Right renal pelvis (tissue), 4 donors: Measurements from ENCODE around the gene GABRD. TPM values are rescaled to one million over a fixed set of nuclear protein-coding genes. Genes with fewer than 3 reads are reported as not detected.

Experiments used
- DNase-seq, 4 donors: peaks; one replicate each; pipeline ENCODE4 v3.0.0-alpha.2; 2013; ENCODE audit warnings: low read depth in 4 of 4, low spot score in 3 of 4, missing footprints in 1 of 4
- polyA plus RNA-seq, 4 donors: library from polyadenylated mRNA; unstranded; fragments of 120-200 nt; gene quantifications; one replicate each; pipeline ENCODE4 v1.2.1, GENCODE V29; 2013; ENCODE audit not compliant: insufficient read length in 4 of 4

Gene GABRD
- polyA plus RNA-seq, 4 donors = 1.3 to 3.1 (median 1.7) TPM

- no peak for DNase-seq
Observed at GRCh38 chr1:2033165-2033564, 14.0 kb downstream of the GABRD start.

- DNase-seq = no peak
Observed at GRCh38 chr1:2036287-2036686, 17.1 kb downstream of the GABRD start.

GRCh38 chr1:2037314-2037979 lies 18.3 kb downstream of the GABRD start:
- no peak for DNase-seq

DNA sequence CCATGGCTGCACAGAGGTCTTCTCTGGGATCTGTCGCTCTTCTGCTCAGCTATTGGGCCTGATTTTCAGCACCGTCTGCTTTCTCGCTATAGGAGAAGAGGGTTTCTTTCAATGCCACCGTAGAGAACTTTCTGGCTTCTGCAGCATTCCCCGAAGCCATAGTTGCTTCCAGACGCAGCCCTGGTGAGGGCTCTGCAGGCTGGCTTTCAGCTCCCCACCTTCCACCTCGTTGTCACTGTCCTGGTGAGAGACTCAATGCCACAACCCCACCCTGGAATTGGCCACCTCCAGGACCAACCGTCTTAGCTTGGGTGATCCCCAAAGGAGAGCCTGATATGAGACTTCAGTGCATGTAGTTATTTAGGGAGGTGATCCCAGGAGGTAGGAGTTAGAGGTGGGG lies 19.1 kb downstream of the GABRD start:
- DNase-seq = no peak

DNA sequence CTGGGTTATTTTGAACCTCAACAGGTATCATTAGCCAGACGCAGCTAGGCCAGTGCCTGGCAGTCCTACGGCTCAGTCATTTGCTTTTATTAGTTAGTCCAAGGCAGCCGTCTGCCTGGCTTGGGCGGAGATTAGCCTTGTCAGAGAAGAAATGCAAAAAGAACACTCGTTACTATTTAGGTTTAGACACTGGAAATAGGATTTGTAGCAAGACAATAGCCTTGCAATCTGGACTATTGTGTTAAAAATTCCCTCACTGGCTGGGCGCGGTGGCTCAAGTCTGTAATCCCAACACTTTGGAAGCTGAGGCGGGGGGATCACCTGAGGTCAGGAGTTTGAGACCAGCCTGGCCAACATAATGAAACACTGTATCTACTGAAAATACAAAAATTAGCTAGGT lies 20.1 kb downstream of the GABRD start:
- no peak for DNase-seq

DNA sequence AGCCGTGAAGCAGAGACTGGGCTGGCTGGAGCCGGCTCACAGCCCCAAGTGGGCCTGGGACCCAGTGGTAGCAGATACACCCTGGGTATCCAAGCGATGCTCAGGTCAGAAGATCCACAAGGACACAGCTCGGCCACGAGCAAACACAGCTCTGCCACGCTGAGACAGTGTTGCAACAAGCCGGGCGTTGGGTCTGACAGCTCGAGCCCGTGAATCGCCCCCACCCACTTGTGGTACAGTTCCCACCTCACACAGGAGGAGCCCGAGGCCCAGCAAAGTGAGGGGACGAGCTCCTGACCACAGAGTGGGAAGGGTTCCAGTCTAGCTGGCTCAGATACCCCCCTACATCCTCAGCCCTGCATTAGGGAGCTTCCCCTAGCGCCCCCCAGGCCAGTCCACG lies 22.2 kb downstream of the GABRD start:
- DNase-seq = no peak

- DNase-seq = no peak
Observed at GRCh38 chr1:2041887-2042286, 22.7 kb downstream of the GABRD start.

DNA sequence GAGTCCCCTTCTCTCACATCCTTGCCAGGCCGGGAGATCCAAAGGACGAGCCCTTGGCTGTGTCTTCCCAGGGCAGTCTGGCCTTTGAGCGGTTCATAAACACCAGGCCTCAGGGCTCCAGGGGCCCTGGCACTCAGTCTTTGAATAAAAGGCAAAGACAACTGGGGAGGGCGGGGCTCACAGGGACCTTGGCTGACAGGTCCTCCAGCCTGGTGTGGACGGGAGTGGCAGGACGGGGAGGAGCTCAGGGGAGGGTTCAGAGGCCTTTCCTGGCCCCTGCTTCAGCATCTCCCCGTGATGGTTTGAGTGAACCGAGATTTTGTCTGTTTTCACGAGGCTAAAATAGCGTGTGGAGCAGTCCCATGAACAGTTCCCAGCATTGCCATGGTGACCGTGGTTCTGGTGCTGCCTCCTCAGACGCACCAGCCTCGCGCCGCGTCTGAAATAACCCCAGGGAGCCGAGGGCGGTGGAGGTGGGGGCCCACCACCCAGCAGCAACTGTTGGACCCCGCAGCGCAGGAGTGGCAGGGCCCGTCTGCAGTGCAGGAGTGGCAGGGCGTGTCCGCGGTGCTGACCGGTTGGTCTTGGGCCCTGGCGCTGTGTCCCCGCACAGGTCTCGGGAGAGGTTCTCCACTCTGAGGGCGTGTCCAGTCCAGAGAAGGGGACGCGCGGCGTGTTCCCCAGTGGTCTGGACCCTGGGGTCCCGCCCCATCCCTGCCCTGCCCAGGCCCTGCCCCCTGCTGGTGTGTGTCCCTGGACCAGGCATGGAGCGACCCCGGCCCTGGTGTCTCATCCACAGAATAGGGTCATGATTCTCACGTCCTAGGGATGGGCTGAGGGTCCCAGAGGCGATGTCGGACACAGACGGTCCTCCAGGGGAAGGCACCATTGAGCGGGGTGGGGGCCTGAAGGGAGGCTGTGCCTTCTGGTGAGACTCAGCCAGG lies 24.0 kb downstream of the GABRD start:
- DNase-seq = no peak

DNA sequence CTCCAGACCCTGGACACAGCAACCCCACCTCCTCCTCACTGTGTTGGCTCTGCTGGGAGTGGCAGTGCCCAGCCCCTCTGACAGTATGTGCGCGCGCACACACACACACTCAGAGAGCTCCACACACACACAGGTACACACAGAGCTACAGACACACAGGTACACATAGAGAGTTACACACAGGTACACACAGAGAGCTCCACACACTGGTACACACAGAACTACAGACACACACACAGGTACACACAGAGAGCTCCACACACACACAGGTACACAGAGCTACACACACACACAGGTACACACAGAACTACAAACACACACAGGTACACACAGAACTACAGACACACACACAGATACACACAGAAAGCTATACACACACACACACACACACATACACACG lies 24.7 kb downstream of the GABRD start:
- DNase-seq = no peak

DNA sequence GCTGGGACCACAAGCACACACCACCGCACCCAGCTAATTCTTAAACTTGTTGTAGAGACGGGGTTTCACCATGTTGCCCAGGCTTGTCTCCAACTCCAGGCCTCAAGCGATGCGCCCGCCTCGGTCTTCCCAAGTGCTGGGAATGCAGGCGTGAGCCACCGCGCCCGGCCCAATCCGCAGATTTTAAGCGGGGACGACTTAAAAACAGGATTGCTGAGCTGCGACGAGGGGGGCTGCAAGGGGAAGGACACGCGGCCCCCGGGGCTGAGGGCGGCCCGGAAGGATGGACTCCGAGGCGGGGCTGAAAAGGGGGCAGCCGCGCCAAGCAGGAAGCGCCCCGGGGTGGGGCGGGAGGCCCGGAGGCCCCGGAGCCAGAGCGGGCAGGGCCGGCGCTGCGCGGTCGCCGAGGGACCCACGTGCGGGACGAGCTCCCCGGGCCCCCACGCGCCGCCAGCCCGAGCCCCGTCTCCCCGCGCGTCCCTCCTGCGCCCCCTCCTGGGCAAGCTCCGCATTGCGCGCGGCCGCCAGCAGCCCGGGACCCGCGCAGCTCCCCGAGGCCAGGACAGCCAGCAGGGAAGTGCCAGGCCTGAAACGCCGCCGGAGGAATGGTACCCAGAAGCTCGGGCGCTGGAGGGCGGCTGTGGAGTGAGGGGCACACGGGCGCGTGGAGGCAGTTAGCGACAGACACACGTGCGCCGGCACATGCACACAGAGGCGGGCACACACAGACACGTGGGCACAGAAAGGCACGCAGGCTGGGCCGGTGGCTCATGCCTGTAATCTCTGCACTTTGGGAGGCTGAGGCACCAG lies 25.6 kb downstream of the GABRD start:
- peak in 1 of 4 donors; percentile 28 for DNase-seq

DNA sequence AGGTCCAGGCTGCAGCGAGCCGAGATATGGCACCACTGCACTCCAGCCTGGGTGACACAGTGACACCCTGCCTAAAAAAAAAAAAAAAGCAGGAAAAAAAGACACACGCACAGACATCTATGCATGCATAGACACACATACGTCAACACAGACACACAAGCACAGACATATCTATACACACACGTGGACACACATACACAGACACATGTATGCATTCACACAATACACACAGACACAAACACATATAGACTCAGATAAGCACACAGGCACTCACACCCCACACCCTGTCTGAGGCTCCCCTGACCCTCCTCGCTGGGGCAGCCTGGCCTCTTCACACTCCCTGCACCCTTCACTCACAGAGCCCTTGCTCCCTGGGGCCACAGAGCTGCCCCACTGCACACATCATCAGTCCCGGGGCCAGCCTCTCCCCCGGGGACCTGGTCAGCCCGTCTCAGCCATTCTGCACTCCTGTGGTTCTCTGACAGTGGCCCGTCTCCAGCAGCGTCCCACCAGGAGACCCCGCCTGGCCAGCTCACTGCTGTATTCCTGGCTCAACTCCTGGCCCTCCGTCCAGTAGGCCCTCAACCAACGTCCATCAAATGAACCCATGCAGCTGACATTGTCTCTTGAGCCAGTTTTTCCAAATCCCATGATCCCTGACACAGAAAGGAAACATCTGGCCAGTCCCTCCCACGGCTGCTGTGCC lies 26.5 kb downstream of the GABRD start:
- no peak for DNase-seq

GRCh38 chr1:2046174-2046917 lies 27.2 kb downstream of the GABRD start:
- peak in 1 of 4 donors; percentile 31 for DNase-seq

- DNase-seq = no peak
Observed at GRCh38 chr1:2046953-2047748, 28.0 kb downstream of the GABRD start.

- no peak for DNase-seq
Observed at GRCh38 chr1:2047749-2048729, 28.9 kb downstream of the GABRD start.

DNA sequence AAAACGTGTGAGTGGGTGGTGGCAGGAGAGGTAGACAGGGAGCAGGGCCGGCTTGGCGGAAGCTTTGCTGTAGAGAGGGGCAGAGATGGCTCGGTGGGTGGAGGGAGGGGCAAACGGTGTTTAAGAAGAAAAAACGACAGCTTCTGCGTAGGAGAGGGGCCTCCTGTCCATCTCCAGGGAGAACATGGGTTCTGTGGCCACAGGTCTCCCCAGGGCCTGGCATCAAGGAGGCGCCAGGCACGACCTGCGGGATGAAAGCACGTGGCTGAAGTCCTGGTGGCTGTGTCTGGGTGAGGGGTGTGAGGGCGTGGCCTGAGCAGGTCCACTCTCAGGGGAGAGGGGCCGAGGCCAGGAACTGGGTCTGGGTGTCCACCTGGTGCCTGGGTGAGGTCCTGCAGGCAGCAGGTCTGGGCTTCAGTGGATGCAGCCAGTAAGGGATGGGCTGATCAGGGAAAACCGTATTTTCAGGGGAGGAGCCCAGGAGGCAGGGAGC lies 30.1 kb downstream of the GABRD start:
- DNase-seq = no peak

DNA sequence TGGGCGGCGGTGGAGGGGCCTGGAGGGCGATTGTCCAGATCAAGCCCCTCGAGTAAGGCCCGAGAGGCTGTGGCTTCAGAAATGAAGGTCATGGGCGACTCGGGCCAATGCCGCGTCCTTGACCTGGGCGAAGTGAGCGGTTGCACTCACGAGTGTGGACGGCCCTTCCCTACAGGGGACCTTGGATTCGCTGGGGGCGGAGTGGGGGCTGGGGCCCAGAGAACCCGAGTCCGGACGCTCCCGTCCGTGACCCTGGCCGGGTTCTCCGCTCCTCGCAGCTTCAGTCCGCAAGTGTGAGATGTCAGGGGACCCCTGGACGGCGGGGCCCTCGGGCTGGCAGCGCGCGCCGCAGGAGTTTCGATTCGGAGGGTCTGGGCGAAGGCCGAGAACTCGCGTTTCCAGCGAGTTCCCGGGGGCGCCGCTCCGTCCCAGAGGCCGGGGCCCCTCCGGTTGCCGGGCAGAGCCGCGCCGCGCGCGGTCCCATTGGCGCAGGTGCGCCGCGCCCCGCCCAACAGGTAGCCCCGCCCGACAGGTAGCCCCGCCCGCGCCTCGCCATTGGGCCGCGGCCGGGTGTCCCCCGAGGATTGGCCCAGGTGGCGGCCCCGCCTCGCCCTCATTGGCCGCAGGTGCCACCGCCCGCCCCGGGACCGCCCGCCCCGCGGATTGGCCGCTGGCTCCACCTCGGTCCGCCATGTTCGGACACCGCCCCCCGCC lies 30.7 kb downstream of the GABRD start, which contains the start of gene PRKCZ:
PRKCZ (plus strand) TSS at position 694 of the 714 bp plus-strand sequence. CDS start 220 bp downstream, outside the sequence.
- peak in 3 of 4 donors; percentile 69 to 80 (median 72) for DNase-seq

- DNase-seq = no peak
Observed at GRCh38 chr1:2050461-2050792, 31.3 kb downstream of the GABRD start.
